Activated CD4-positive, alpha-beta memory T cell treated with anti-CD3 and anti-CD28 coated beads for 36 hours (primary cell): ENCODE measurements around the gene DCLK1. TPM values are rescaled to one million over a fixed set of nuclear protein-coding genes. Genes with fewer than 3 reads are reported as not detected.

Experiments
- CTCF ChIA-PET: fragments of 350-600 bp; sonication (Branson Sonifier 250); formaldehyde crosslinking; loops from one replicate; lab custom pipeline; 2021; ENCODE audit warnings: antibody characterized with exemption, inconsistent platforms; lab: Charles Lee
- POLR2A ChIA-PET: fragments of 350-600 bp; sonication (Branson Sonifier 250); formaldehyde crosslinking; loops from one replicate; lab custom pipeline; 2021; ENCODE audit warnings: antibody characterized with exemption; lab: Charles Lee
- DNase-seq: peaks from one replicate; pipeline ENCODE4 v3.0.0-alpha.2; 2020
- H3K27ac Mint-ChIP-seq: one replicate; pipeline ENCODE4 v1.8.0; 2021; ENCODE audit warnings: mixed read lengths
- H3K27me3 Mint-ChIP-seq: one replicate; pipeline ENCODE4 v1.8.0; 2021; ENCODE audit warnings: mixed read lengths
- H3K36me3 Mint-ChIP-seq: one replicate; pipeline ENCODE4 v1.8.0; 2021; ENCODE audit warnings: mixed read lengths
- H3K4me1 Mint-ChIP-seq: one replicate; pipeline ENCODE4 v1.8.0; 2021; ENCODE audit warnings: low read depth, mixed read lengths
- H3K4me3 Mint-ChIP-seq: one replicate; pipeline ENCODE4 v1.8.0; 2021; ENCODE audit warnings: mild to moderate bottlenecking, mixed read lengths
- H3K9me3 Mint-ChIP-seq: one replicate; pipeline ENCODE4 v1.8.0; 2021; ENCODE audit warnings: mixed read lengths
- intact Hi-C: fragments of 100-400 bp; cut with micrococcal nuclease; formaldehyde crosslinking; loops from one replicate; pipeline ENCODE4 v1.15.1; 2023
- total RNA-seq, 2 experiments: library from RNA; stranded (reverse); gene quantifications; one replicate each; pipeline ENCODE4 v1.2.3, GENCODE V29; 2021

DCLK1 gene
- total RNA-seq, 2 experiments from 2014 or later, result not detected

DNA sequence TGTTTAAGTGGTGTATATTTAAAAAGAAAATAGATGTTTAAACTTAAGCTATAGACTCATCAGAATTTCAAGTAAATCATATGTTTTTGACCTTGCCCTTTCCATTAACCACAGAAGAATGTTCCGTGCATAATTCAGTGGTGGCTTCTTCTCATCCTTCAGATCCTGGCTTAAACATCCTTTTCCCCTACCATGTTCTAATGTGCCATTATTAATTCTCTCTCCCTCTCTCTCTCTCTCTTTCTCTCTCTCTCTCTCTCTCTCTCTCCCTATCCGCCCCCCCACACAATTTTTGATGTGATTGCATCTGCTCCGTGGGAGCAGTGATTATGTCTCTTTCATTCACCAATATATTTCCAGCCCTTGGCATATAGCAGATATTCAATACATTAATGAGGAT is 116.4 kb downstream of the DCLK1 start:
- intact Hi-C loops, result no loop called here
- CTCF ChIA-PET, result interaction anchor here (0.8 kb wide), 1 partner anchor 14 kb away, joined by 3 read pairs; no protein-coding TSS in a partner anchor
- Mint-ChIP-seq H3K27ac (no peak overlapping the region), H3K9me3 (peaks cover 7% of the 10 kb centered on the region), H3K4me1 (no peaks in the 10 kb centered on the region), H3K27me3 (peaks cover 1% of the 10 kb centered on the region), H3K4me3 (no peak overlapping the region), H3K36me3 (no peaks in the 10 kb centered on the region)
- DNase-seq, result no peak
- POLR2A ChIA-PET, result no interaction called here

DNA sequence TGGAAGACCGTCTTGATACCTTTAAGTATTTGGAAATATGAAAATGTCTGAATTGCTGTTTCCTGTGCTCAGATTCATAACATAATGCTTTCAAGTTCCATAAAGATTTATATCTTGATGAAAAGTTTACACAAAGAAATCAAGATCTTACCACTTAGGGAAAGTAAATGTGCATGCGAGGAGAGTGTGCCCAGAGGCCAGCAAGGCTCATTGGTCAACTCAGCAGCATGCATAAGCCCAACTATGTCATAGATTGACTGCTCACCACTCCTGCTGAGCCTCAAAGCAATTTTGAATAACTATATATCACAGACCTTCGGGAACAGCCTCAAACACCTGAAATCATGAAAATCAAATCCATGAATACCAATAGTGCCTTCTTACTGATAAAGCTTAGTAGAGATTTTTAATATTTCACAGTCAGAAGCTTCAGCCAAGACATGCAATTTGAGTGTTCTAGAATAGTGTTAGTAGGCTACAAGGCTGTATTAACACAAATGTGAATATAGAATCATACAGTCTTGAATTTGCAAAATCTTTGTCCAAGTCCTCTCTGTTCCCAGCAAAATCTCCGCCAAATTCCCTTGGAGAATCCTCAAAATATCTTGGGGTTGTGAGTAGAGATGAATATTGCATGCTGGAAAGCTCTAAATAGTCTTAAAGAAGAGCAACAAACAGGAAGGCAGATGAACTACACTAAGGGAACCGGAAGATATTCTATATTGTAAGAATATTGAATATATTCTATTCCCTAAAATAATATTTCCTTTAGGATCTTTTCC is 124.1 kb downstream of the DCLK1 start:
- H3K4me1 Mint-ChIP-seq, result no peaks in the 10 kb centered on the region
- H3K4me3 Mint-ChIP-seq, result no peak overlapping the region
- CTCF ChIA-PET, result no interaction called here
- H3K27me3 Mint-ChIP-seq, result no peaks in the 10 kb centered on the region
- DNase-seq, result no peak
- H3K36me3 Mint-ChIP-seq, result no peaks in the 10 kb centered on the region
- H3K27ac Mint-ChIP-seq, result no peak overlapping the region
- POLR2A ChIA-PET, result no interaction called here
- no peaks in the 10 kb centered on the region for H3K9me3 Mint-ChIP-seq
- intact Hi-C loops, result no loop called here

- CTCF ChIA-PET, result no interaction called here
- Mint-ChIP-seq H3K4me3 (no peak overlapping the region), H3K4me1 (no peaks in the 10 kb centered on the region)
Measured at GRCh38 chr13:36006347-36006746, 124.8 kb downstream of the DCLK1 start.

GRCh38 chr13:36001561-36001960 is 129.6 kb downstream of the DCLK1 start:
- Mint-ChIP-seq H3K27ac (no peak overlapping the region), H3K36me3 (no peaks in the 10 kb centered on the region), H3K27me3 (no peaks in the 10 kb centered on the region), H3K4me1 (no peaks in the 10 kb centered on the region), H3K9me3 (no peaks in the 10 kb centered on the region), H3K4me3 (no peak overlapping the region)
- POLR2A ChIA-PET, result no interaction called here
- DNase-seq, result no peak
- CTCF ChIA-PET, result no interaction called here
- intact Hi-C loops, result no loop called here

More at GRCh38 chr13:36006347-36006746, 124.8 kb downstream of the DCLK1 start:
- H3K36me3 Mint-ChIP-seq, result no peaks in the 10 kb centered on the region
- no peaks in the 10 kb centered on the region for H3K27me3 Mint-ChIP-seq
- no peaks in the 10 kb centered on the region for H3K9me3 Mint-ChIP-seq
- POLR2A ChIA-PET, result no interaction called here
- no peak overlapping the region for H3K27ac Mint-ChIP-seq
- no peak for DNase-seq
- intact Hi-C loops, result no loop called here

GRCh38 chr13:36000028-36000427 is 131.2 kb downstream of the DCLK1 start:
- intact Hi-C loops, result no loop called here
- Mint-ChIP-seq H3K27me3 (no peaks in the 10 kb centered on the region), H3K4me3 (no peak overlapping the region), H3K36me3 (no peaks in the 10 kb centered on the region), H3K27ac (no peak overlapping the region), H3K9me3 (no peaks in the 10 kb centered on the region), H3K4me1 (no peaks in the 10 kb centered on the region)
- POLR2A ChIA-PET, result no interaction called here
- no peak for DNase-seq
- CTCF ChIA-PET, result no interaction called here

GRCh38 chr13:35996360-35996759 is 134.8 kb downstream of the DCLK1 start:
- no peak overlapping the region for H3K27ac Mint-ChIP-seq
- no peaks in the 10 kb centered on the region for H3K36me3 Mint-ChIP-seq
- no peaks in the 10 kb centered on the region for H3K27me3 Mint-ChIP-seq
- DNase-seq, result no peak
- H3K4me3 Mint-ChIP-seq, result no peak overlapping the region
- ChIA-PET CTCF (no interaction called here), POLR2A (no interaction called here)
- no peaks in the 10 kb centered on the region for H3K4me1 Mint-ChIP-seq
- intact Hi-C loops, result no loop called here
- H3K9me3 Mint-ChIP-seq, result no peaks in the 10 kb centered on the region

- DNase-seq, result no peak
- Mint-ChIP-seq H3K9me3 (no peaks in the 10 kb centered on the region), H3K27ac (no peak overlapping the region), H3K36me3 (no peaks in the 10 kb centered on the region), H3K27me3 (no peaks in the 10 kb centered on the region), H3K4me1 (no peaks in the 10 kb centered on the region), H3K4me3 (no peak overlapping the region)
- ChIA-PET POLR2A (no interaction called here), CTCF (no interaction called here)
- intact Hi-C loops, result no loop called here
Measured at GRCh38 chr13:35995136-35995535, 136.0 kb downstream of the DCLK1 start.

GRCh38 chr13:35994131-35994966 is 136.8 kb downstream of the DCLK1 start:
- ChIA-PET POLR2A (no interaction called here), CTCF (no interaction called here)
- intact Hi-C loops, result no loop called here
- H3K4me1 Mint-ChIP-seq, result no peaks in the 10 kb centered on the region
- no peak overlapping the region for H3K27ac Mint-ChIP-seq
- H3K9me3 Mint-ChIP-seq, result no peaks in the 10 kb centered on the region
- no peaks in the 10 kb centered on the region for H3K27me3 Mint-ChIP-seq
- no peaks in the 10 kb centered on the region for H3K36me3 Mint-ChIP-seq
- no peak overlapping the region for H3K4me3 Mint-ChIP-seq
- DNase-seq, result no peak

GRCh38 chr13:35993686-35994085 is 137.5 kb downstream of the DCLK1 start:
- CTCF ChIA-PET, result no interaction called here
- H3K27ac Mint-ChIP-seq, result no peak overlapping the region
- intact Hi-C loops, result no loop called here
- POLR2A ChIA-PET, result no interaction called here
- no peaks in the 10 kb centered on the region for H3K9me3 Mint-ChIP-seq
- no peaks in the 10 kb centered on the region for H3K27me3 Mint-ChIP-seq
- no peak overlapping the region for H3K4me3 Mint-ChIP-seq
- DNase-seq, result no peak
- H3K4me1 Mint-ChIP-seq, result no peaks in the 10 kb centered on the region
- no peaks in the 10 kb centered on the region for H3K36me3 Mint-ChIP-seq

- POLR2A ChIA-PET, result interaction anchor here (0.7 kb wide), 1 partner anchor 226 kb away, joined by 4 read pairs; no protein-coding TSS in a partner anchor
- Mint-ChIP-seq H3K9me3 (no peaks in the 10 kb centered on the region), H3K4me1 (no peaks in the 10 kb centered on the region), H3K4me3 (no peak overlapping the region), H3K27ac (no peak overlapping the region), H3K27me3 (no peaks in the 10 kb centered on the region), H3K36me3 (no peaks in the 10 kb centered on the region)
- DNase-seq, result no peak
- CTCF ChIA-PET, result no interaction called here
- intact Hi-C loops, result no loop called here
Measured at GRCh38 chr13:35992964-35993363, 138.2 kb downstream of the DCLK1 start.

DNA sequence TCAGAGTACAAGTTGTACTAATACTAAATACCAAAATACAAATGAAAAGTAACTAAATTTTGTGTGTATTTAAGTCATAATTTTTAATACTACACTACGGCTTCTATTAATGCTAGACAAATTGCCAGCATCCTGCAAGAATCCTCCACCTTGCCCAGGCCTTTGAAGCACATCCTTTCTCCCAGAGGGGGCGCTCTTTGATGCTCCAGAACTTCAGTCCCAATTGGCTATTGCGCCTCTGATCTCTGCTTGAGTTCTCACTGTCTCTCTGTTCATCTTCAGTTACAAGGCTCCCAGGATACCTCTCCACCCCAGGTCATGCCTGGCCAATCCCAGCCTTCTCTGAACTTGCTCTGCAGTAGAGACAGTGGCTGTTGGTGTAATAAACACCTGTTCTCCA is 141.0 kb downstream of the DCLK1 start:
- H3K4me1 Mint-ChIP-seq, result no peaks in the 10 kb centered on the region
- ChIA-PET POLR2A (no interaction called here), CTCF (no interaction called here)
- H3K27ac Mint-ChIP-seq, result no peak overlapping the region
- no peak overlapping the region for H3K4me3 Mint-ChIP-seq
- H3K9me3 Mint-ChIP-seq, result no peaks in the 10 kb centered on the region
- no peaks in the 10 kb centered on the region for H3K27me3 Mint-ChIP-seq
- no peaks in the 10 kb centered on the region for H3K36me3 Mint-ChIP-seq
- no peak for DNase-seq
- intact Hi-C loops, result no loop called here

DNA sequence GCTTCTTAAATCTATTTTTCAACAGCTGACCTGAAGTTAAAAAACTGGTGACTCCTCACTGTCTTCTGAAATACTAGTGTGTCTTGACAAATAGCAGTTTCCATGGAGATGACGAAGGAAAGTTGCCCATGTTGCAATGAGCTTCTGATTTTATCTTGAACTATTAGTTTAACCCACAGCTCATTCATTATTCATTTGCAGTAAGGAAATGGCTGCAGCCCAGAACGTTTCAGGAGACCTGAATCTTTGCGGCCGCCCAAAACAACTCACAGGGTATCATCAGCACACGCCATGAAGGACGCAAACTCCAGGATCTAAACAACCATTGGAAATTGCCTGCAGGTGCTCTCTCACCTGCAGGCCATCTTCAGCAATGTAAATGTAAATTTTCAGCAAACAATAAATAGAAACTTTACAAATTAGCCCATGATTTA is 142.5 kb downstream of the DCLK1 start:
- Mint-ChIP-seq H3K36me3 (no peaks in the 10 kb centered on the region), H3K4me3 (no peak overlapping the region), H3K4me1 (no peaks in the 10 kb centered on the region), H3K9me3 (no peaks in the 10 kb centered on the region), H3K27me3 (no peaks in the 10 kb centered on the region), H3K27ac (no peak overlapping the region)
- DNase-seq, result no peak
- CTCF ChIA-PET, result no interaction called here
- intact Hi-C loops, result no loop called here
- POLR2A ChIA-PET, result no interaction called here
